ENCODE results near the gene H6PD.

Gene H6PD

GRCh38 chr1:9204156-9204720, 30.3 kb upstream of the H6PD start:
- no peak for DNase-seq (ENCODE audit: low spot score)

GRCh38 chr1:9207086-9207485, 27.5 kb upstream of the H6PD start:
- no peak for DNase-seq (ENCODE audit: low spot score)

GRCh38 chr1:9207715-9208114, 26.9 kb upstream of the H6PD start:
- DNase-seq (ENCODE audit: low spot score): no peak

- no peak for DNase-seq (ENCODE audit: low spot score)
These were observed 23.2 kb upstream of the H6PD start for GRCh38 chr1:9211291-9211811.

- DNase-seq (ENCODE audit: low spot score): no peak
These were observed 21.8 kb upstream of the H6PD start for GRCh38 chr1:9212735-9213134.

GRCh38 chr1:9213956-9214355, 20.6 kb upstream of the H6PD start:
- DNase-seq (ENCODE audit: low spot score): no peak

GRCh38 chr1:9218917-9219316, 15.7 kb upstream of the H6PD start:
- DNase-seq (ENCODE audit: low spot score): no peak

GRCh38 chr1:9222846-9223625, 11.5 kb upstream of the H6PD start:
- DNase-seq (ENCODE audit: low spot score): no peak

GRCh38 chr1:9224664-9225410, 9.7 kb upstream of the H6PD start:
- DNase-seq (ENCODE audit: low spot score): no peak

- no peak for DNase-seq (ENCODE audit: low spot score)
These were observed 9.2 kb upstream of the H6PD start for GRCh38 chr1:9225411-9225785.

- DNase-seq (ENCODE audit: low spot score): no peak
These were observed 6.0 kb upstream of the H6PD start for GRCh38 chr1:9228609-9229008.

GRCh38 chr1:9229549-9229948, 5.0 kb upstream of the H6PD start:
- DNase-seq (ENCODE audit: low spot score): no peak

GRCh38 chr1:9230869-9231533, 3.6 kb upstream of the H6PD start:
- DNase-seq (ENCODE audit: low spot score): no peak

- DNase-seq (ENCODE audit: low spot score): no peak
These were observed 2.8 kb upstream of the H6PD start for GRCh38 chr1:9231648-9232332.

- DNase-seq (ENCODE audit: low spot score): peak; percentile 47
These were observed 1.2 kb upstream of the H6PD start for GRCh38 chr1:9233241-9233941.

GRCh38 chr1:9233942-9234222, 692 bp upstream of the H6PD start:
- no peak for DNase-seq (ENCODE audit: low spot score)

- DNase-seq (ENCODE audit: low spot score): no peak
These were observed 504 bp downstream of the H6PD start for GRCh38 chr1:9235096-9235459.

GRCh38 chr1:9235560-9235959, 986 bp downstream of the H6PD start:
- no peak for DNase-seq (ENCODE audit: low spot score)

GRCh38 chr1:9238134-9238533, 3.6 kb downstream of the H6PD start:
- DNase-seq (ENCODE audit: low spot score): no peak

GRCh38 chr1:9238550-9238949, 4.0 kb downstream of the H6PD start:
- DNase-seq (ENCODE audit: low spot score): peak; percentile 46

- peak; percentile 71 for DNase-seq (ENCODE audit: low spot score)
These were observed 5.2 kb downstream of the H6PD start for GRCh38 chr1:9239622-9240401.
